WTC11 (cell line): Measurements from ENCODE around the gene HUS1. TPM values are rescaled to one million over a fixed set of nuclear protein-coding genes. Genes with fewer than 3 reads are reported as not detected.

Experiments
- AFF4 ChIP-seq: sonication (generic); formaldehyde crosslinking; IDR thresholded peaks from 2 replicates; pipeline ENCODE4 v1.8.1; 2023; ENCODE audit warnings: mild to moderate bottlenecking, missing genetic modification reagents, borderline replicate concordance
- E2F5 ChIP-seq: sonication (generic); formaldehyde crosslinking; IDR thresholded peaks from 2 replicates; pipeline ENCODE4 v1.8.1; 2022; ENCODE audit warnings: mild to moderate bottlenecking, moderate library complexity, missing genetic modification reagents
- ELF4 ChIP-seq: sonication (generic); formaldehyde crosslinking; IDR thresholded peaks from 2 replicates; pipeline ENCODE4 v1.8.1; 2022; ENCODE audit warnings: low read depth, mild to moderate bottlenecking, moderate library complexity, missing genetic modification reagents
- ERG ChIP-seq: fragments of 250-450 bp; sonication (Bioruptor Pico); IDR thresholded peaks from 2 replicates; pipeline ENCODE4 v1.8.0; 2021; ENCODE audit warnings: mild to moderate bottlenecking
- FOXJ3 ChIP-seq: sonication (generic); formaldehyde crosslinking; IDR thresholded peaks from 2 replicates; pipeline ENCODE4 v1.9.0; 2021; ENCODE audit warnings: missing genetic modification reagents, mild to moderate bottlenecking, borderline replicate concordance
- FOXK1 ChIP-seq: sonication (generic); formaldehyde crosslinking; IDR thresholded peaks from 2 replicates; pipeline ENCODE4 v1.8.0; 2022; ENCODE audit warnings: mild to moderate bottlenecking, moderate library complexity, missing genetic modification reagents
- GTF2I ChIP-seq: fragments of 250-450 bp; sonication (Bioruptor Pico); conservative IDR thresholded peaks from 2 replicates; pipeline ENCODE4 v1.4.0; 2021; ENCODE audit warnings: mild to moderate bottlenecking
- IRF1 ChIP-seq: sonication (generic); formaldehyde crosslinking; IDR thresholded peaks from 2 replicates; pipeline ENCODE4 v1.8.0; 2023; ENCODE audit warnings: missing genetic modification reagents
- IRF2 ChIP-seq: sonication (generic); formaldehyde crosslinking; IDR thresholded peaks from 2 replicates; pipeline ENCODE4 v1.8.0; 2022; ENCODE audit warnings: low read depth, missing genetic modification reagents, borderline replicate concordance
- JAZF1 ChIP-seq: fragments of 250-450 bp; sonication (Bioruptor Pico); IDR thresholded peaks from 2 replicates; pipeline ENCODE4 v1.9.0; 2021; ENCODE audit warnings: moderate library complexity, mild to moderate bottlenecking, inconsistent platforms
- MAX ChIP-seq: sonication (generic); formaldehyde crosslinking; IDR thresholded peaks from 2 replicates; pipeline ENCODE4 v1.8.0; 2022; ENCODE audit warnings: mild to moderate bottlenecking, missing genetic modification reagents
- MLX ChIP-seq: sonication (generic); formaldehyde crosslinking; IDR thresholded peaks from 2 replicates; pipeline ENCODE4 v1.8.1; 2023; ENCODE audit warnings: mild to moderate bottlenecking, missing genetic modification reagents, moderate library complexity
- MYBL2 ChIP-seq: sonication (generic); formaldehyde crosslinking; IDR thresholded peaks from 2 replicates; pipeline ENCODE4 v1.8.1; 2023; ENCODE audit warnings: mild to moderate bottlenecking, moderate library complexity, missing genetic modification reagents
- NFATC4 ChIP-seq: fragments of 250-450 bp; sonication (Bioruptor Pico); IDR thresholded peaks from 2 replicates; pipeline ENCODE4 v1.9.0; 2021; ENCODE audit warnings: mild to moderate bottlenecking
- NR3C1 ChIP-seq: sonication (generic); formaldehyde crosslinking; conservative IDR thresholded peaks from 2 replicates; pipeline ENCODE4 v1.8.1; 2023; ENCODE audit warnings: low read depth, mild to moderate bottlenecking, missing genetic modification reagents
- OVOL2 ChIP-seq: fragments of 250-450 bp; sonication (Bioruptor Pico); IDR thresholded peaks from 2 replicates; pipeline ENCODE4 v1.9.0; 2021; ENCODE audit warnings: mild to moderate bottlenecking, borderline replicate concordance
- TEAD4 ChIP-seq: sonication (generic); formaldehyde crosslinking; IDR thresholded peaks from 2 replicates; pipeline ENCODE4 v1.8.0; 2022; ENCODE audit warnings: mild to moderate bottlenecking, missing genetic modification reagents
- TP53 ChIP-seq: sonication (generic); formaldehyde crosslinking; IDR thresholded peaks from 2 replicates; pipeline ENCODE4 v1.8.1; 2023; ENCODE audit warnings: mild to moderate bottlenecking, missing genetic modification reagents
- USF2 ChIP-seq: sonication (generic); formaldehyde crosslinking; IDR thresholded peaks from 2 replicates; pipeline ENCODE4 v1.8.1; 2023; ENCODE audit warnings: mild to moderate bottlenecking, missing genetic modification reagents, moderate library complexity
- ZNF121 ChIP-seq: sonication (generic); formaldehyde crosslinking; IDR thresholded peaks from 2 replicates; pipeline ENCODE4 v1.8.0; 2023; ENCODE audit warnings: missing genetic modification reagents
- ZNF138 ChIP-seq: sonication (generic); formaldehyde crosslinking; conservative IDR thresholded peaks from 2 replicates; pipeline ENCODE4 v1.8.1; 2022; ENCODE audit warnings: mild to moderate bottlenecking, moderate library complexity, missing genetic modification reagents
- ZNF219 ChIP-seq: sonication (generic); formaldehyde crosslinking; IDR thresholded peaks from 2 replicates; pipeline ENCODE4 v1.8.0; 2023; ENCODE audit warnings: missing genetic modification reagents, mild to moderate bottlenecking, borderline replicate concordance
- ZNF232 ChIP-seq: sonication (generic); formaldehyde crosslinking; IDR thresholded peaks from 2 replicates; pipeline ENCODE4 v1.8.0; 2022; ENCODE audit warnings: mild to moderate bottlenecking, missing genetic modification reagents
- total RNA-seq: library from RNA; stranded (reverse); gene quantifications from 3 replicates; pipeline ENCODE4 v1.2.3, GENCODE V29; 2021
- TF ChIP-seq, protein P1 (sequence below): sonication (generic); formaldehyde crosslinking; IDR thresholded peaks from 2 replicates; pipeline ENCODE4 v1.8.1; 2022; ENCODE audit warnings: mild to moderate bottlenecking, missing genetic modification reagents, moderate library complexity, borderline replicate concordance
- TF ChIP-seq, protein P2 (sequence below): fragments of 250-450 bp; sonication (Bioruptor Pico); IDR thresholded peaks from 2 replicates; pipeline ENCODE4 v1.9.0; 2021; ENCODE audit warnings: mild to moderate bottlenecking, borderline replicate concordance

Gene HUS1
- total RNA-seq, 1 experiment from 2014 or later: 33.4 TPM

- no peak for TF ChIP-seq AFF4 (CRISPR knock-in tag)
- TF ChIP-seq ZNF219 (CRISPR knock-in tag): no peak
- TF ChIP-seq USF2 (CRISPR knock-in tag): peak; percentile 42; the same call in 1 of the 2 replicates
- TF ChIP-seq ELF4 (CRISPR knock-in tag): no peak
- TF ChIP-seq JAZF1 (CRISPR knock-in tag): no peak
- TF ChIP-seq, protein P1, sequence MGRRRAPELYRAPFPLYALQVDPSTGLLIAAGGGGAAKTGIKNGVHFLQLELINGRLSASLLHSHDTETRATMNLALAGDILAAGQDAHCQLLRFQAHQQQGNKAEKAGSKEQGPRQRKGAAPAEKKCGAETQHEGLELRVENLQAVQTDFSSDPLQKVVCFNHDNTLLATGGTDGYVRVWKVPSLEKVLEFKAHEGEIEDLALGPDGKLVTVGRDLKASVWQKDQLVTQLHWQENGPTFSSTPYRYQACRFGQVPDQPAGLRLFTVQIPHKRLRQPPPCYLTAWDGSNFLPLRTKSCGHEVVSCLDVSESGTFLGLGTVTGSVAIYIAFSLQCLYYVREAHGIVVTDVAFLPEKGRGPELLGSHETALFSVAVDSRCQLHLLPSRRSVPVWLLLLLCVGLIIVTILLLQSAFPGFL: no peak
- 0 out of 2 replicates have a peak, but pooled peaks have one; percentile 4 for TF ChIP-seq GTF2I (CRISPR knock-in tag)
- no peak for TF ChIP-seq TEAD4 (CRISPR knock-in tag)
- TF ChIP-seq IRF1 (CRISPR knock-in tag): no peak
- TF ChIP-seq ERG: no peak
- 0 out of 2 replicates have a peak, but pooled peaks have one; percentile 17 for TF ChIP-seq ZNF121
- TF ChIP-seq IRF2: no peak
- no peak for TF ChIP-seq OVOL2 (CRISPR knock-in tag)
- TF ChIP-seq FOXK1 (CRISPR knock-in tag): no peak
- TF ChIP-seq E2F5 (CRISPR knock-in tag): no peak
- no peak for TF ChIP-seq FOXJ3 (CRISPR knock-in tag)
- TF ChIP-seq MLX (CRISPR knock-in tag): no peak
- 0 out of 2 replicates have a peak, but pooled peaks have one; percentile 30 for TF ChIP-seq ZNF138 (CRISPR knock-in tag)
- 0 out of 2 replicates have a peak, but pooled peaks have one; percentile 37 for TF ChIP-seq TP53 (CRISPR knock-in tag)
- TF ChIP-seq, protein P2, sequence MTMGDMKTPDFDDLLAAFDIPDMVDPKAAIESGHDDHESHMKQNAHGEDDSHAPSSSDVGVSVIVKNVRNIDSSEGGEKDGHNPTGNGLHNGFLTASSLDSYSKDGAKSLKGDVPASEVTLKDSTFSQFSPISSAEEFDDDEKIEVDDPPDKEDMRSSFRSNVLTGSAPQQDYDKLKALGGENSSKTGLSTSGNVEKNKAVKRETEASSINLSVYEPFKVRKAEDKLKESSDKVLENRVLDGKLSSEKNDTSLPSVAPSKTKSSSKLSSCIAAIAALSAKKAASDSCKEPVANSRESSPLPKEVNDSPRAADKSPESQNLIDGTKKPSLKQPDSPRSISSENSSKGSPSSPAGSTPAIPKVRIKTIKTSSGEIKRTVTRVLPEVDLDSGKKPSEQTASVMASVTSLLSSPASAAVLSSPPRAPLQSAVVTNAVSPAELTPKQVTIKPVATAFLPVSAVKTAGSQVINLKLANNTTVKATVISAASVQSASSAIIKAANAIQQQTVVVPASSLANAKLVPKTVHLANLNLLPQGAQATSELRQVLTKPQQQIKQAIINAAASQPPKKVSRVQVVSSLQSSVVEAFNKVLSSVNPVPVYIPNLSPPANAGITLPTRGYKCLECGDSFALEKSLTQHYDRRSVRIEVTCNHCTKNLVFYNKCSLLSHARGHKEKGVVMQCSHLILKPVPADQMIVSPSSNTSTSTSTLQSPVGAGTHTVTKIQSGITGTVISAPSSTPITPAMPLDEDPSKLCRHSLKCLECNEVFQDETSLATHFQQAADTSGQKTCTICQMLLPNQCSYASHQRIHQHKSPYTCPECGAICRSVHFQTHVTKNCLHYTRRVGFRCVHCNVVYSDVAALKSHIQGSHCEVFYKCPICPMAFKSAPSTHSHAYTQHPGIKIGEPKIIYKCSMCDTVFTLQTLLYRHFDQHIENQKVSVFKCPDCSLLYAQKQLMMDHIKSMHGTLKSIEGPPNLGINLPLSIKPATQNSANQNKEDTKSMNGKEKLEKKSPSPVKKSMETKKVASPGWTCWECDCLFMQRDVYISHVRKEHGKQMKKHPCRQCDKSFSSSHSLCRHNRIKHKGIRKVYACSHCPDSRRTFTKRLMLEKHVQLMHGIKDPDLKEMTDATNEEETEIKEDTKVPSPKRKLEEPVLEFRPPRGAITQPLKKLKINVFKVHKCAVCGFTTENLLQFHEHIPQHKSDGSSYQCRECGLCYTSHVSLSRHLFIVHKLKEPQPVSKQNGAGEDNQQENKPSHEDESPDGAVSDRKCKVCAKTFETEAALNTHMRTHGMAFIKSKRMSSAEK (CRISPR knock-in tag): 0 out of 2 replicates have a peak, but pooled peaks have one; percentile 36
- TF ChIP-seq MAX (CRISPR knock-in tag): peak; percentile 49; the same call in 1 of the 2 replicates
- TF ChIP-seq NR3C1 (CRISPR knock-in tag): no peak
- no peak for TF ChIP-seq NFATC4 (CRISPR knock-in tag)
- no peak for TF ChIP-seq MYBL2 (CRISPR knock-in tag)
- TF ChIP-seq ZNF232: peak; percentile 69; the same call in 1 of the 2 replicates
These were observed 12.4 kb upstream of the HUS1 start (continued) for GRCh38 chr7:47991741-47992311.
